NCI-H1930 (cell line): ENCODE results near the gene SEMA3F.
A peak's percentile ranks its signal among the peaks of the same experiment; 100 is the strongest.
"Not testable (repeated sequence)": the region's sequence is repeated elsewhere in the genome, so short reads cannot be mapped to it uniquely, and the experiment has no call there.

Experiments
- DNase-seq, 2 experiments: peaks; one replicate each; lab custom pipeline; 2025; lab: John Stamatoyannopoulos, UW

Gene SEMA3F

GRCh38 chr3:50193746-50194127, 38.6 kb downstream of the SEMA3F start:
- DNase-seq = no peak

GRCh38 chr3:50194128-50194902, 39.2 kb downstream of the SEMA3F start:
- DNase-seq = peak in 1 of 2 experiments; percentile 59

- no peak for DNase-seq
These were observed 39.9 kb downstream of the SEMA3F start for GRCh38 chr3:50194903-50195500.

GRCh38 chr3:50195501-50196252, 40.6 kb downstream of the SEMA3F start:
- DNase-seq = no peak

GRCh38 chr3:50196253-50196801, 41.2 kb downstream of the SEMA3F start:
- no peak for DNase-seq

- no peak for DNase-seq
These were observed 46.6 kb downstream of the SEMA3F start for GRCh38 chr3:50201573-50202315.

- DNase-seq = no peak
These were observed 47.4 kb downstream of the SEMA3F start for GRCh38 chr3:50202353-50203112.

- DNase-seq = no peak
These were observed 48.1 kb downstream of the SEMA3F start for GRCh38 chr3:50203113-50203808.

GRCh38 chr3:50203809-50204803, 49.0 kb downstream of the SEMA3F start:
- no peak for DNase-seq

- DNase-seq = no peak
These were observed 49.8 kb downstream of the SEMA3F start, which contains the start of gene SLC38A3 for GRCh38 chr3:50204804-50205412. TSS of gene SLC38A3 (plus strand) at chr3:50205271. CDS start at chr3:50214200, 8,929 bp downstream.

- no peak for DNase-seq
These were observed 50.5 kb downstream of the SEMA3F start for GRCh38 chr3:50205413-50206276.

- DNase-seq = no peak
These were observed 52.4 kb downstream of the SEMA3F start for GRCh38 chr3:50207359-50208042.

GRCh38 chr3:50208677-50209344, 53.7 kb downstream of the SEMA3F start:
- no peak for DNase-seq

- DNase-seq = no peak
These were observed 55.0 kb downstream of the SEMA3F start for GRCh38 chr3:50210176-50210509.

- no peak for DNase-seq
These were observed 55.6 kb downstream of the SEMA3F start for GRCh38 chr3:50210510-50211367.

- DNase-seq = not testable (repeated sequence)
These were observed 56.2 kb downstream of the SEMA3F start for GRCh38 chr3:50211368-50211717.
